HEK293 (cell line): ENCODE results near the gene GRK5.

Source experiments
- GLI2 ChIP-seq: fragments of 450-650 bp; formaldehyde crosslinking; IDR thresholded peaks from 2 replicates; pipeline ENCODE4; 2017; ENCODE audit warnings: missing biosample characterization, missing genetic modification characterization, low read depth, borderline replicate concordance
- MZF1 ChIP-seq: fragments of 450-650 bp; formaldehyde crosslinking; IDR thresholded peaks from 2 replicates; pipeline ENCODE4 v1.5.1; 2017; ENCODE audit warnings: missing biosample characterization, missing genetic modification characterization, borderline replicate concordance
- REPIN1 ChIP-seq: fragments of 450-650 bp; formaldehyde crosslinking; IDR thresholded peaks from 2 replicates; pipeline ENCODE4 v1.5.1; 2017; ENCODE audit warnings: missing biosample characterization, missing genetic modification characterization, low read depth
- YY1 ChIP-seq: fragments of 450-650 bp; formaldehyde crosslinking; IDR thresholded peaks from 2 replicates; pipeline ENCODE4 v1.5.1; 2018; ENCODE audit warnings: missing biosample characterization, missing genetic modification characterization
- ZFP41 ChIP-seq: fragments of 450-650 bp; formaldehyde crosslinking; IDR thresholded peaks from 2 replicates; pipeline ENCODE4 v1.5.1; 2016; ENCODE audit warnings: missing biosample characterization, missing genetic modification characterization, borderline replicate concordance
- ZIC2 ChIP-seq: fragments of 450-650 bp; formaldehyde crosslinking; IDR thresholded peaks from 2 replicates; pipeline ENCODE4 v1.5.1; 2016; ENCODE audit warnings: missing biosample characterization, missing genetic modification characterization
- ZNF140 ChIP-seq: fragments of 450-650 bp; formaldehyde crosslinking; IDR thresholded peaks from 2 replicates; pipeline ENCODE4 v1.5.1; 2016; ENCODE audit warnings: missing biosample characterization, missing genetic modification characterization
- ZNF16 ChIP-seq: fragments of 450-650 bp; formaldehyde crosslinking; IDR thresholded peaks from 2 replicates; pipeline ENCODE4 v1.5.1; 2016; ENCODE audit warnings: low read depth, missing biosample characterization, missing genetic modification characterization
- ZNF174 ChIP-seq: fragments of 450-650 bp; formaldehyde crosslinking; IDR thresholded peaks from 2 replicates; pipeline ENCODE4 v1.5.0; 2017; ENCODE audit warnings: missing biosample characterization, mild to moderate bottlenecking, missing genetic modification characterization
- ZNF24 ChIP-seq: fragments of 450-650 bp; formaldehyde crosslinking; IDR thresholded peaks from 2 replicates; pipeline ENCODE4 v1.5.1; 2016; ENCODE audit warnings: missing biosample characterization, missing genetic modification characterization
- ZNF426 ChIP-seq: fragments of 450-650 bp; formaldehyde crosslinking; IDR thresholded peaks from 2 replicates; pipeline ENCODE4 v1.5.1; 2017; ENCODE audit warnings: missing biosample characterization, missing genetic modification characterization, mild to moderate bottlenecking, inconsistent platforms, moderate library complexity
- ZNF555 ChIP-seq: fragments of 450-650 bp; formaldehyde crosslinking; conservative IDR thresholded peaks from 2 replicates; pipeline ENCODE4 v1.5.1; 2017; ENCODE audit warnings: missing biosample characterization, mild to moderate bottlenecking, missing genetic modification characterization, inconsistent platforms
- ZNF561 ChIP-seq: fragments of 450-650 bp; IDR thresholded peaks from 2 replicates; pipeline ENCODE4 v1.5.1; 2018; ENCODE audit warnings: missing biosample characterization, missing genetic modification characterization, borderline replicate concordance
- ZNF777 ChIP-seq: fragments of 450-650 bp; formaldehyde crosslinking; IDR thresholded peaks from 2 replicates; pipeline ENCODE4 v1.5.1; 2017; ENCODE audit warnings: missing biosample characterization, missing genetic modification characterization, borderline replicate concordance
- ZNF830 ChIP-seq: fragments of 450-650 bp; IDR thresholded peaks from 2 replicates; pipeline ENCODE4 v1.5.0; 2018; ENCODE audit warnings: missing biosample characterization, missing genetic modification characterization, low read depth, mild to moderate bottlenecking, moderate library complexity
- ZNF837 ChIP-seq: fragments of 450-650 bp; formaldehyde crosslinking; IDR thresholded peaks from 2 replicates; pipeline ENCODE4 v1.5.1; 2016; ENCODE audit warnings: missing biosample characterization, missing genetic modification characterization
- ZSCAN23 ChIP-seq: fragments of 450-650 bp; formaldehyde crosslinking; IDR thresholded peaks from 2 replicates; pipeline ENCODE4 v1.5.1; 2016; ENCODE audit warnings: missing biosample characterization, missing genetic modification characterization
- ZXDB ChIP-seq: fragments of 450-650 bp; formaldehyde crosslinking; IDR thresholded peaks from 2 replicates; pipeline ENCODE4 v1.5.1; 2016; ENCODE audit warnings: missing biosample characterization, missing genetic modification characterization
- TF ChIP-seq, protein P1 (sequence below): fragments of 450-650 bp; formaldehyde crosslinking; conservative IDR thresholded peaks from 2 replicates; pipeline ENCODE4 v1.5.1; 2016; ENCODE audit warnings: low read depth, missing biosample characterization, missing genetic modification characterization
- TF ChIP-seq, protein P2 (sequence below): fragments of 450-650 bp; formaldehyde crosslinking; IDR thresholded peaks from 2 replicates; pipeline ENCODE4 v1.5.1; 2017; ENCODE audit warnings: missing biosample characterization, missing genetic modification characterization
- TF ChIP-seq, protein P3 (sequence below): fragments of 450-650 bp; formaldehyde crosslinking; IDR thresholded peaks from 2 replicates; pipeline ENCODE4 v1.5.1; 2016; ENCODE audit warnings: missing biosample characterization, missing genetic modification characterization
- TF ChIP-seq, protein P4 (sequence below): fragments of 450-650 bp; formaldehyde crosslinking; IDR thresholded peaks from 2 replicates; pipeline ENCODE4 v1.5.1; 2016; ENCODE audit warnings: missing biosample characterization, missing genetic modification characterization
- TF ChIP-seq, protein P5 (sequence below): fragments of 450-650 bp; formaldehyde crosslinking; IDR thresholded peaks from 2 replicates; pipeline ENCODE4 v1.5.1; 2016; ENCODE audit warnings: missing biosample characterization, missing genetic modification characterization

The GRK5 gene

DNA sequence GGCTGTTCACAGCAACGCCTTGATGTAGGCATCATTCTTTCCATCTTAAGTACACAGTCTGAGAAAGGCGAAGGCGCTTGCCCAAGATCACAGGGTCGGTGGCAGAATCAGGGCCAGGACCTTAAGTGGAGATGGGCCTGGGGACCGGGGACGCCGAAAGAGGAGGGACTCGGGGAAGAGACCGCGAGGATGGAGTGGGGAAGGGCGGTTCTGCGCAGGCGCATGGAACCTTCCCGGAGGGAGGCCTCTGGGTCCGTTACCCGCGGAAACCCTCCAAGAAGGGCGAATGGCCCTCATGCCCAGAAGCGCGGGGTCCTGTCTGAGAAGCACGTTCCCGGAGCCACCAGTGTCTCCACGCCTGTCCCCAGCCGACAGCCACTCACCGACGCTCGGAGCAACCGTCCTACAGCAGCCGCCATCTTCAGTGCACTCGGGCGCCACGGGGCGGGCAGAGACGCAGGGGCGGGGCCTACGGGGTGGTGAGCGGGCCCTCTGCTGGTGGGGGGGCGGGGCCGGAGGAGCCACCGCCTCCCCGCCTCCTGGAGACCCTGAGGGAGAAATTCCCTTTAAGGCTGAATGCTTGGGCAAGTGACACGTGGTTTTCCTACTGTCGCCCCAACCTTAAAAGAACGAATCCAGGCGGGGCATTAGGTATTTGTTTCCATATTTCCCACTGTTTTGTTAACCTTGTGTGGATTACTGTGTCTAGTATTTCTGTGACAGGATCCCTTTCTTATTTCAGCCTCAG, 28.8 kb upstream of the GRK5 start, which contains the start of gene PRDX3 (continued):
- TF ChIP-seq, protein P1, sequence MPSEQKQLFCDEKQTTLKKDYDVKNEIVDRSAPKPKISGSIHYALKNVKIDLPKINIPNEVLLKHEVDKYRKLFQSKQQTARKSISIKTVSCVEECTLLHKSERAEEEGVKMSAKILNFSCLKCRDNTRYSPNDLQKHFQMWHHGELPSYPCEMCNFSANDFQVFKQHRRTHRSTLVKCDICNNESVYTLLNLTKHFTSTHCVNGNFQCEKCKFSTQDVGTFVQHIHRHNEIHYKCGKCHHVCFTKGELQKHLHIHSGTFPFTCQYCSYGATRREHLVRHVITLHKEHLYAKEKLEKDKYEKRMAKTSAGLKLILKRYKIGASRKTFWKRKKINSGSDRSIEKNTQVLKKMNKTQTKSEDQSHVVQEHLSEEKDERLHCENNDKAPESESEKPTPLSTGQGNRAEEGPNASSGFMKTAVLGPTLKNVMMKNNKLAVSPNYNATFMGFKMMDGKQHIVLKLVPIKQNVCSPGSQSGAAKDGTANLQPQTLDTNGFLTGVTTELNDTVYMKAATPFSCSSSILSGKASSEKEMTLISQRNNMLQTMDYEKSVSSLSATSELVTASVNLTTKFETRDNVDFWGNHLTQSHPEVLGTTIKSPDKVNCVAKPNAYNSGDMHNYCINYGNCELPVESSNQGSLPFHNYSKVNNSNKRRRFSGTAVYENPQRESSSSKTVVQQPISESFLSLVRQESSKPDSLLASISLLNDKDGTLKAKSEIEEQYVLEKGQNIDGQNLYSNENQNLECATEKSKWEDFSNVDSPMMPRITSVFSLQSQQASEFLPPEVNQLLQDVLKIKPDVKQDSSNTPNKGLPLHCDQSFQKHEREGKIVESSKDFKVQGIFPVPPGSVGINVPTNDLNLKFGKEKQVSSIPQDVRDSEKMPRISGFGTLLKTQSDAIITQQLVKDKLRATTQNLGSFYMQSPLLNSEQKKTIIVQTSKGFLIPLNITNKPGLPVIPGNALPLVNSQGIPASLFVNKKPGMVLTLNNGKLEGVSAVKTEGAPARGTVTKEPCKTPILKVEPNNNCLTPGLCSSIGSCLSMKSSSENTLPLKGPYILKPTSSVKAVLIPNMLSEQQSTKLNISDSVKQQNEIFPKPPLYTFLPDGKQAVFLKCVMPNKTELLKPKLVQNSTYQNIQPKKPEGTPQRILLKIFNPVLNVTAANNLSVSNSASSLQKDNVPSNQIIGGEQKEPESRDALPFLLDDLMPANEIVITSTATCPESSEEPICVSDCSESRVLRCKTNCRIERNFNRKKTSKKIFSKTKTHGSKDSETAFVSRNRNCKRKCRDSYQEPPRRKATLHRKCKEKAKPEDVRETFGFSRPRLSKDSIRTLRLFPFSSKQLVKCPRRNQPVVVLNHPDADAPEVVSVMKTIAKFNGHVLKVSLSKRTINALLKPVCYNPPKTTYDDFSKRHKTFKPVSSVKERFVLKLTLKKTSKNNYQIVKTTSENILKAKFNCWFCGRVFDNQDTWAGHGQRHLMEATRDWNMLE (tag by site-specific recombination): 0 out of 2 replicates have a peak, but pooled peaks have one; percentile 8
- TF ChIP-seq ZNF561 (tag by site-specific recombination) (peak; percentile 37; the same call in 1 of the 2 replicates), ZSCAN23 (tag by site-specific recombination) (no peak), ZNF16 (no peak), ZNF426 (tag by site-specific recombination) (no peak), ZNF140 (tag by site-specific recombination) (no peak), ZIC2 (no peak), ZNF555 (no peak), ZNF24 (tag by site-specific recombination) (0 out of 2 replicates have a peak, but pooled peaks have one; percentile 71), ZNF174 (tag by site-specific recombination) (no peak), YY1 (tag by site-specific recombination) (peak; percentile 92), REPIN1 (tag by site-specific recombination) (peak; percentile 85; the same call in 1 of the 2 replicates), ZFP41 (no peak), ZNF837 (tag by site-specific recombination) (no peak), MZF1 (0 out of 2 replicates have a peak, but pooled peaks have one; percentile 52), ZNF830 (tag by site-specific recombination) (no peak), GLI2 (tag by site-specific recombination) (no peak), ZXDB (tag by site-specific recombination) (peak; percentile 95), ZNF777 (tag by site-specific recombination) (no peak)
- TF ChIP-seq, protein P2, sequence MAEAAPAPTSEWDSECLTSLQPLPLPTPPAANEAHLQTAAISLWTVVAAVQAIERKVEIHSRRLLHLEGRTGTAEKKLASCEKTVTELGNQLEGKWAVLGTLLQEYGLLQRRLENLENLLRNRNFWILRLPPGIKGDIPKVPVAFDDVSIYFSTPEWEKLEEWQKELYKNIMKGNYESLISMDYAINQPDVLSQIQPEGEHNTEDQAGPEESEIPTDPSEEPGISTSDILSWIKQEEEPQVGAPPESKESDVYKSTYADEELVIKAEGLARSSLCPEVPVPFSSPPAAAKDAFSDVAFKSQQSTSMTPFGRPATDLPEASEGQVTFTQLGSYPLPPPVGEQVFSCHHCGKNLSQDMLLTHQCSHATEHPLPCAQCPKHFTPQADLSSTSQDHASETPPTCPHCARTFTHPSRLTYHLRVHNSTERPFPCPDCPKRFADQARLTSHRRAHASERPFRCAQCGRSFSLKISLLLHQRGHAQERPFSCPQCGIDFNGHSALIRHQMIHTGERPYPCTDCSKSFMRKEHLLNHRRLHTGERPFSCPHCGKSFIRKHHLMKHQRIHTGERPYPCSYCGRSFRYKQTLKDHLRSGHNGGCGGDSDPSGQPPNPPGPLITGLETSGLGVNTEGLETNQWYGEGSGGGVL: no peak
- TF ChIP-seq, protein P3, sequence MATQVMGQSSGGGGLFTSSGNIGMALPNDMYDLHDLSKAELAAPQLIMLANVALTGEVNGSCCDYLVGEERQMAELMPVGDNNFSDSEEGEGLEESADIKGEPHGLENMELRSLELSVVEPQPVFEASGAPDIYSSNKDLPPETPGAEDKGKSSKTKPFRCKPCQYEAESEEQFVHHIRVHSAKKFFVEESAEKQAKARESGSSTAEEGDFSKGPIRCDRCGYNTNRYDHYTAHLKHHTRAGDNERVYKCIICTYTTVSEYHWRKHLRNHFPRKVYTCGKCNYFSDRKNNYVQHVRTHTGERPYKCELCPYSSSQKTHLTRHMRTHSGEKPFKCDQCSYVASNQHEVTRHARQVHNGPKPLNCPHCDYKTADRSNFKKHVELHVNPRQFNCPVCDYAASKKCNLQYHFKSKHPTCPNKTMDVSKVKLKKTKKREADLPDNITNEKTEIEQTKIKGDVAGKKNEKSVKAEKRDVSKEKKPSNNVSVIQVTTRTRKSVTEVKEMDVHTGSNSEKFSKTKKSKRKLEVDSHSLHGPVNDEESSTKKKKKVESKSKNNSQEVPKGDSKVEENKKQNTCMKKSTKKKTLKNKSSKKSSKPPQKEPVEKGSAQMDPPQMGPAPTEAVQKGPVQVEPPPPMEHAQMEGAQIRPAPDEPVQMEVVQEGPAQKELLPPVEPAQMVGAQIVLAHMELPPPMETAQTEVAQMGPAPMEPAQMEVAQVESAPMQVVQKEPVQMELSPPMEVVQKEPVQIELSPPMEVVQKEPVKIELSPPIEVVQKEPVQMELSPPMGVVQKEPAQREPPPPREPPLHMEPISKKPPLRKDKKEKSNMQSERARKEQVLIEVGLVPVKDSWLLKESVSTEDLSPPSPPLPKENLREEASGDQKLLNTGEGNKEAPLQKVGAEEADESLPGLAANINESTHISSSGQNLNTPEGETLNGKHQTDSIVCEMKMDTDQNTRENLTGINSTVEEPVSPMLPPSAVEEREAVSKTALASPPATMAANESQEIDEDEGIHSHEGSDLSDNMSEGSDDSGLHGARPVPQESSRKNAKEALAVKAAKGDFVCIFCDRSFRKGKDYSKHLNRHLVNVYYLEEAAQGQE (tag by site-specific recombination): no peak
- TF ChIP-seq, protein P4, sequence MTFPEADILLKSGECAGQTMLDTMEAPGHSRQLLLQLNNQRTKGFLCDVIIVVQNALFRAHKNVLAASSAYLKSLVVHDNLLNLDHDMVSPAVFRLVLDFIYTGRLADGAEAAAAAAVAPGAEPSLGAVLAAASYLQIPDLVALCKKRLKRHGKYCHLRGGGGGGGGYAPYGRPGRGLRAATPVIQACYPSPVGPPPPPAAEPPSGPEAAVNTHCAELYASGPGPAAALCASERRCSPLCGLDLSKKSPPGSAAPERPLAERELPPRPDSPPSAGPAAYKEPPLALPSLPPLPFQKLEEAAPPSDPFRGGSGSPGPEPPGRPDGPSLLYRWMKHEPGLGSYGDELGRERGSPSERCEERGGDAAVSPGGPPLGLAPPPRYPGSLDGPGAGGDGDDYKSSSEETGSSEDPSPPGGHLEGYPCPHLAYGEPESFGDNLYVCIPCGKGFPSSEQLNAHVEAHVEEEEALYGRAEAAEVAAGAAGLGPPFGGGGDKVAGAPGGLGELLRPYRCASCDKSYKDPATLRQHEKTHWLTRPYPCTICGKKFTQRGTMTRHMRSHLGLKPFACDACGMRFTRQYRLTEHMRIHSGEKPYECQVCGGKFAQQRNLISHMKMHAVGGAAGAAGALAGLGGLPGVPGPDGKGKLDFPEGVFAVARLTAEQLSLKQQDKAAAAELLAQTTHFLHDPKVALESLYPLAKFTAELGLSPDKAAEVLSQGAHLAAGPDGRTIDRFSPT: peak; percentile 96
- TF ChIP-seq, protein P5, sequence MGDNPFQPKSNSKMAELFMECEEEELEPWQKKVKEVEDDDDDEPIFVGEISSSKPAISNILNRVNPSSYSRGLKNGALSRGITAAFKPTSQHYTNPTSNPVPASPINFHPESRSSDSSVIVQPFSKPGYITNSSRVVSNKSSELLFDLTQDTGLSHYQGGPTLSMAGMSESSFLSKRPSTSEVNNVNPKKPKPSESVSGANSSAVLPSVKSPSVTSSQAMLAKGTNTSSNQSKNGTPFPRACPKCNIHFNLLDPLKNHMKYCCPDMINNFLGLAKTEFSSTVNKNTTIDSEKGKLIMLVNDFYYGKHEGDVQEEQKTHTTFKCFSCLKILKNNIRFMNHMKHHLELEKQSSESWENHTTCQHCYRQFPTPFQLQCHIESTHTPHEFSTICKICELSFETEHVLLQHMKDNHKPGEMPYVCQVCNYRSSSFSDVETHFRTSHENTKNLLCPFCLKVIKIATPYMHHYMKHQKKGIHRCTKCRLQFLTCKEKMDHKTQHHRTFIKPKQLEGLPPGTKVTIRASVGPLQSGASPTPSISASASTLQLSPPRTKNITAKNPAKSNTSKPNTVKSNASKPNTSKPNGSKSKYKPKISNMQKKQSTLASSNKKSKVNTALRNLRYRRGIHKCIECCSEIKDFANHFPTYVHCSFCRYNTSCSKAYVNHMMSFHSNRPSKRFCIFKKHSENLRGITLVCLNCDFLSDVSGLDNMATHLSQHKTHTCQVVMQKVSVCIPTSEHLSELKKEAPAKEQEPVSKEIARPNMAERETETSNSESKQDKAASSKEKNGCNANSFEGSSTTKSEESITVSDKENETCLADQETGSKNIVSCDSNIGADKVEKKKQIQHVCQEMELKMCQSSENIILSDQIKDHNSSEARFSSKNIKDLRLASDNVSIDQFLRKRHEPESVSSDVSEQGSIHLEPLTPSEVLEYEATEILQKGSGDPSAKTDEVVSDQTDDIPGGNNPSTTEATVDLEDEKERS (tag by site-specific recombination): no peak
